ENCODE results near the gene PLAAT2.

DNA sequence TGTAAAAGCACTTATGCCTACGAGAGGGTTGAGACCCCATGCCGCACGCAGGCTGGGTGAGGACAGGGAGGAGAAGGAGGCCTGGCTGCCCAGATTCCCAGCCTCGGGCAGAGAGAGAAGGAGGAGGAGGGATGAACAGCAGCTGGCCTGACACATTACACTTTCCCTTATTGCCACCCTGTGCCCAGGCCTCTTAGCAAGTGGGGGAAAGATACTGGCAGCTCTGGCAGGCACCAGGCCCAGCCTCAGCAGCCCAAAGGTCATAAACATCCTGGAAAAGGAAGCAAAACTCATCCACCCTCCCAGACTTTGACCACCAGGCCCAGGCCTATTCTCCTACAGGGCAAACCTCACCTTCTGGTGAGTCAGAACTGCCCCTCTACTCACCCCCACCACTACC lies 46.4 kb upstream of the PLAAT2 start:
- TF ChIP-seq ZBTB7A (CRISPR knock-in tag; IDR thresholded peaks at IDR 0.05) (no peak), MYC (CRISPR knock-in tag; IDR thresholded peaks at IDR 0.05; ENCODE audit: borderline replicate concordance) (no peak), AKAP8 (CRISPR knock-in tag; IDR thresholded peaks at IDR 0.05) (no peak), NR2C2 (CRISPR knock-in tag; IDR thresholded peaks at IDR 0.05; ENCODE audit: borderline replicate concordance) (no peak)
- TF ChIP-seq, protein P1, sequence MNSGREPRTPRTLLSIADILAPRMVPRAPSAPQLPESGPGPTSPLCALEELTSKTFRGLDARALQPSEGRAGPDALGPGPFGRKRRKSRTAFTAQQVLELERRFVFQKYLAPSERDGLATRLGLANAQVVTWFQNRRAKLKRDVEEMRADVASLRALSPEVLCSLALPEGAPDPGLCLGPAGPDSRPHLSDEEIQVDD (CRISPR knock-in tag; IDR thresholded peaks at IDR 0.05; ENCODE audit: borderline replicate concordance): no peak
- TF ChIP-seq, protein P2, sequence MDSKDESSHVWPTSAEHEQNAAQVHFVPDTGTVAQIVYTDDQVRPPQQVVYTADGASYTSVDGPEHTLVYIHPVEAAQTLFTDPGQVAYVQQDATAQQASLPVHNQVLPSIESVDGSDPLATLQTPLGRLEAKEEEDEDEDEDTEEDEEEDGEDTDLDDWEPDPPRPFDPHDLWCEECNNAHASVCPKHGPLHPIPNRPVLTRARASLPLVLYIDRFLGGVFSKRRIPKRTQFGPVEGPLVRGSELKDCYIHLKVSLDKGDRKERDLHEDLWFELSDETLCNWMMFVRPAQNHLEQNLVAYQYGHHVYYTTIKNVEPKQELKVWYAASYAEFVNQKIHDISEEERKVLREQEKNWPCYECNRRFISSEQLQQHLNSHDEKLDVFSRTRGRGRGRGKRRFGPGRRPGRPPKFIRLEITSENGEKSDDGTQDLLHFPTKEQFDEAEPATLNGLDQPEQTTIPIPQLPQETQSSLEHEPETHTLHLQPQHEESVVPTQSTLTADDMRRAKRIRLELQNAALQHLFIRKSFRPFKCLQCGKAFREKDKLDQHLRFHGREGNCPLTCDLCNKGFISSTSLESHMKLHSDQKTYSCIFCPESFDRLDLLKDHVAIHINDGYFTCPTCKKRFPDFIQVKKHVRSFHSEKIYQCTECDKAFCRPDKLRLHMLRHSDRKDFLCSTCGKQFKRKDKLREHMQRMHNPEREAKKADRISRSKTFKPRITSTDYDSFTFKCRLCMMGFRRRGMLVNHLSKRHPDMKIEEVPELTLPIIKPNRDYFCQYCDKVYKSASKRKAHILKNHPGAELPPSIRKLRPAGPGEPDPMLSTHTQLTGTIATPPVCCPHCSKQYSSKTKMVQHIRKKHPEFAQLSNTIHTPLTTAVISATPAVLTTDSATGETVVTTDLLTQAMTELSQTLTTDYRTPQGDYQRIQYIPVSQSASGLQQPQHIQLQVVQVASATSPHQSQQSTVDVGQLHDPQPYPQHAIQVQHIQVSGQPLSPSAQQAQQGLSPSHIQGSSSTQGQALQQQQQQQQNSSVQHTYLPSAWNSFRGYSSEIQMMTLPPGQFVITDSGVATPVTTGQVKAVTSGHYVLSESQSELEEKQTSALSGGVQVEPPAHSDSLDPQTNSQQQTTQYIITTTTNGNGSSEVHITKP (CRISPR knock-in tag; IDR thresholded peaks at IDR 0.05; ENCODE audit: low read depth): no peak
- TF ChIP-seq, protein P3, sequence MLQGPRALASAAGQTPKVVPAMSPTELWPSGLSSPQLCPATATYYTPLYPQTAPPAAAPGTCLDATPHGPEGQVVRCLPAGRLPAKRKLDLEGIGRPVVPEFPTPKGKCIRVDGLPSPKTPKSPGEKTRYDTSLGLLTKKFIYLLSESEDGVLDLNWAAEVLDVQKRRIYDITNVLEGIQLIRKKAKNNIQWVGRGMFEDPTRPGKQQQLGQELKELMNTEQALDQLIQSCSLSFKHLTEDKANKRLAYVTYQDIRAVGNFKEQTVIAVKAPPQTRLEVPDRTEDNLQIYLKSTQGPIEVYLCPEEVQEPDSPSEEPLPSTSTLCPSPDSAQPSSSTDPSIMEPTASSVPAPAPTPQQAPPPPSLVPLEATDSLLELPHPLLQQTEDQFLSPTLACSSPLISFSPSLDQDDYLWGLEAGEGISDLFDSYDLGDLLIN (CRISPR knock-in tag; IDR thresholded peaks at IDR 0.05; ENCODE audit: borderline replicate concordance): no peak
